Bone marrow (tissue), 2 donors: ENCODE measurements around the gene KCNMA1.

Experiments used
- DNase-seq, 2 donors: peaks; one replicate each; lab custom pipeline; 2025; lab: John Stamatoyannopoulos, UW

KCNMA1 gene

DNA sequence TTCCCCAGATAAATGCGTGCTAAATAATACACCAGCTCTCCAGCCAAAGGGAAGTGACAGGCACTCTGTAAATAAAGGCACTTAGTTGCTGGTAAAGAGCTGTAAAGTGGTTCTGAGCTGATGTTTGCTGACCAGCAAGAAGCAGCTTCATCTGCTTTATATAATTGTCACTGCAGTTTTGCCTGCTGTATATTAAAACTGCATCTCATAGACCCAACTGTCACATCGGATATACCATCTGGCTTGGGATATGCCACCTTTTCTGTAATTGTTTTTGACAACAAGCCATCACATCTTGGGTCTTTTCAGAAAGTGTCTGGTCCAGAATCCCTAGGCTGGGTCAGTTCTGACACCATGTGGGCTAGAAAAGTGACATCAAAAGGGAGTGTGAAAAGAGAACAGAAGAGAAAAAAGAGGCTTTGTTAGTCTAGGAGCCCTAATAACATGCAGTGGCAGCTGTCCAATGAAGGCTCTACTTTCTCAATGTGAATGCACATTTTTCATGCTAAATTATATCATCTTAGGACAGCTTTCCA, 697.6 kb downstream of the KCNMA1 start:
- DNase-seq, result no peak

DNA sequence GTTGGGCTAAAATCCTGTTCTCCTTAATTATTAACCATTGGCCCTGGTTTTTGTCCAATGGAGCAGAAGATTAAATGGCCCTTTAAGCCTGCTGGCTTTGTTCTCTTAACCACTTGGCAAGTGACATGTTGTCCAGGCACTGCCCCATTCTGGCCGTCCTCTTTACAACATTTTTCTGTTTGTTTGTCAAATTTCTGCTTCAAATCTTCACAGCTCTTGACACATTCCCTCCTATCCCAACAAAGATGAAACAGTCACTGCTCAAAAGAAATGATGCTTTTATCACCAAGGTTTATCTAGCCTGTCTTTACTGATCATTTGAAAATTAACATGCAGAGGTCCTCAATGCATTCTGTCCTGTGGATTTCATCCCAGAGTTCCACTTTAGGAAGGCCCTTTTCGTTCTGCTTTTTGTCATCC, 700.4 kb downstream of the KCNMA1 start:
- DNase-seq, result no peak

DNA sequence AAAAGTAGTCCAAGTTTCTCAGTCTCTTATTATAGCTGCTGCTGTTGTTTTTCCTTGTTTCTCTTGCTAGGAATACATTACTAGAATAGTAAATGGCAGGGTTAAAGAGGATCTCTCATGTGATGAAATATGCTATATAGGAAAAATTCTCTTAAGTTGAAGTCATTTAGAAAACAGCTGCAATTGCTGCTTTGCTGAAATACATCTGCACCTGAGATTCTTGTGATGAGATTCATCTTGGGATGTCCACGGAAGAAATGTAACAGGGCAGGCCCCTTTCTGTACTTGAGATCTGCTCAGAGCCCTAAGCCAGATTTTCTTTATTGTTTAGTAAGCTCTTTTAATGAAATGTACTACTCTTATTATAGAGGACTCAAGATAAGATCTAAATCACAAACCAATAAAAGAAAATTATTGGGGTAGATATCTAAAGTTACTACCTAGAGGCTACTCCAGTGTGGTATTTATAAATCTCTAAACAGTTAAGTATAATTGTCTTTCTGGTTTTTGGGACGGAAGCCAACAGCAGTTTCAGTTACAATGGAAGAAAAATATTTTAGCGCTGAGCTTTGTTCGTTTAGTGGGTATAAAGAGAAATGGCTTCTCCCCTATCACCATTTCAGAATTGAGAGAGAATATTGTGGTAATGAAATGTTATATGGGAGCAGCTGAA, 701.5 kb downstream of the KCNMA1 start:
- DNase-seq, result no peak

DNA sequence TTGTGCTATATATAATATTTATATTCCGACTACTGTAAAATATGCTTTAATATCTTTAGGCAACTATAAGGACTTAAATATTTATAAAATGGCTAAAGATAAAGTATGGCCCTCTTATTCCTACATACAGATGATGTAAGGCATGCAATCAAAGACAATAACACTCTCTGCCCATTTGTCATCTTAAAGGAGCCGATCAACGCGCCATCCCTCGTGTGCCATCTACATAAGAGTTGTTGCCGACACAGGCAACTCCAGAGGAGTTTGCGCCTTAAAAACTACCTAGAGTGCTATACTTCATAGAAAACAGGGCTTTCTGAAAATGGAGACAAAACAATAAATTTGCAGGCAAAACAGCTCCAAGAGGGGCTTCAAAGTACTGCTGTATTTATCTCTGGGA, 709.0 kb downstream of the KCNMA1 start:
- DNase-seq, result no peak

DNA sequence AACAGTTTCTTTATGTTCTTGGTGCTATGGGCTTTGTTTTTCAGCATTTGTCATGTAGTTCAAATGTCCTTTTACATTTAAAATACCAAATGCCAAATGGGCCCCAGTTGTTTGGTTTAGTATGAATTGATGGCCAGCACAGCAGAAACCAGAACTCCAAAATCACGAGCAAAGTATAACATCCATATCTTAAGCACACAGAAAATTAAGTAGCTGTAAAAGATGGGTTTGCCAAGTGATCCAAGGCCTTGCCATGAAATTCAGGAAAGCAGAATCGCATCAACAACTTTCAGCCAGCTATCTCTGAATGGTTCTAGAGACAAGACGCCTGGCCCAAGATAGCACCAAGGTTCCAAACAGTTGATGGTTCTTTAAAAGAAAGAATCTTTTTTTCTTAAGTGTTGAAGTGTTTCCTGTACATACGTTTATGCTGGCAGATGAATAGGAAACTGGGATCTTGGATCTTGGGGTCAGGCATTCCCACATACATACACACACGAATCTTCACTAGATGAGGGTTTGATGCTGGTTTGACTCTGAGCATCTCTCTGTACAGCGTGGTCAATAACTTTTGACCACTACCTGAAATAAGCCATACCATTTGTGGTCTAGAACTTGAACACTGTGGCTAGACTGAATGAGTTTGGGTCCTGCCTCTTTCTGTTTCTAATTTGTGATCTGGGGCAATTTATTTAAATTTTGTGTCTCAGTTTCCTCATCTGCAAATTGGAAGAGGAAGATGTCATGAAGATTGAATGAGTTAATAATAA, 711.8 kb downstream of the KCNMA1 start:
- no peak for DNase-seq

DNA sequence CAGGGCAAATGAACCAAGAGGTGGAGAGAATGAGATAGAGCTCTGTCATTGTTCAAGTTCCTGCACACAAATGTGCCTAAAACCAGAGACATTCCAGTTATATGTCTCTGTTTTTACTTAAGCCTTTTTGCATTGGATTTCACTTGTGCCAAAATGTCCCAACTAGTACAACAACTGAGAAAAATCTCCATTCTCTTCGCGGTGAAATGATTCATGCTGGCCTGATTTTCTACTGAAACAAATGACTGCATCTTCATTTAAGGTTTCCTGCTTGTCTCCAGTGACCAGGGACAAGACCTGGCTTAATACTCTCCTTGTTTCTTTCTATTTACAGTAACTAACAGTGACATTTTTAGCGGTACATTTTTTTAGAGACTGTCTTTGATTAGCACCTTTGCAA, 714.9 kb downstream of the KCNMA1 start:
- no peak for DNase-seq

DNA sequence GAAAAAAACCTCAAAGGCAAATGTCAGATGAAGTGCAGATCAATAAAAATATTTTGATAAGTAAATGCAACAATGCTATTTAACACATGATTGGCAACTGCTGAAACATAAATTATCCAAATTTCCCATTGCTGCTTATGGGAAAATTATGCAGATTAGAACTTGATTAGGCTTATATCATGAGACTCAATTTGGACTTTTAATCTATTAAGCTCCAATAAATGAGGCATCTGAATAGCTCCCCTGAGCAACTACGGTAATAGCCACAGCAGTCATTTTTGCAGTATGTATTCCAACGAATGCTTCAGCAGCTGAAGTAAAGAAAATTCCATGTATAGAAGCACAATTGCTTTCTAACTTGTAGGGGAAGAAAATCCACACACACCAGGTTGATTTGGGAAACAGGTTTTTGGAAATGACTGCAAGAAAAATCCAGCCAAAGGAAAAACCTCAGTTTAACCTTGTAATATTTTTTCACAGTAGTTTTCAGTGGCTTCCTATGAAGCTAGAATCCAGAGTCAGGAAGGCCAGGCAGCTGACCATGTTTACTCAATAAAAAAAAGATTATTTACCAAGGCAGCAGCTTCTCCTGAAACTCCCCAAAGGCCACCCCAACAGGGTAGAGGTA, 716.1 kb downstream of the KCNMA1 start:
- DNase-seq, result no peak

DNA sequence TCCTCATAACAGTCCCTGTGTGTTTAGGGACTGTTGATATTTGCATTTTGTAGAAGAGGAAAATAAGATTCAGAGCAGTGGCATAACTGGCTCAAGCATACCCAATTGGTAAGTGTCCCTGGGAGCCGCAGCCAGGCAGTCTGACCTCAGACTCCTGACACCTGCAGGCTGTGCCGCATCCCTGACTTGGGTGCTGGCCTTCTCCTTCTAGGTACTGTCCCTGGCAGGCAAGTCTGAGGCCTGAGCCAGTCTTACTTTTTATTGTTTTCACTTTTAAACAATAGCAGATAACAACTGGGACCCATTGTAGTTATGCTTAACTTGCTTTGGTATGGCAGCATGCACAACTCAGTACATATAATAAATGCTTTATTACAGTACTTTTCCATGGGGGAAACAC, 717.0 kb downstream of the KCNMA1 start:
- DNase-seq, result no peak

DNA sequence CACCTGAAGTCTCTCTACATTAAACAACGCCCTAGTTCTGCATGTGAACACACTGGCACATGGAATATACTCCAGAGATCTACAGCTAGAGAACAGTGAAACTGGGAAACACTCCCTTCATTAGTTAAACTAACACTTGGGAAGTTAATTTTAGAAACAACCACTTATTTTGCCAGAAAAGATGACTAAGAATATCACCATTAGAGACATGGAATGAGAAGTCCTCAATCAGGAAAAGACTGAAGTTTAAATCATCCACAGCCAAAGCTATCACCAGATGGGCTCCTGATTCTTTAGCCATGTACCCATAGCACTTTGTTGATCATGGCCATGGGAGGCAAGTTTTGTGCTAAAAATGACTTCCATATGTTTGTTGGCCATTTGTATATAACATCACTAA, 719.5 kb downstream of the KCNMA1 start:
- no peak for DNase-seq

DNA sequence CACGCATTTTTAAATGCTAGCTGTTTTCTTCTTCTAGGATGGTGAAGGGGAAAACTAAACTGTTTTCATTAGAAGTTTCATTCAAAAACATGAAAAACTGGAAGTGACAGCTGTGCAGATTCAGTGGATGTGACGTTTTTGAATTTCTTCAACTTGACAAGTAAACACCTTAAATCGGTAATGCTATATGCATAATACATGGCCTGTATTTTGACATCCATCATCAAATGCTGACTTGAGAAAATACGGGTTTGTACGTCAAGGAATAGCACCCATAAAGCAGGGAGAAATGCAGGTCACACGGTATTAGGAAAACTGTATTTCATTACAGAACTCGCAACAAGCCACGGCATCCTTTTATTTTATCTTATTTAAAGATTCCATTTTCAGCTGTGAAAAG, 720.5 kb downstream of the KCNMA1 start:
- no peak for DNase-seq

DNA sequence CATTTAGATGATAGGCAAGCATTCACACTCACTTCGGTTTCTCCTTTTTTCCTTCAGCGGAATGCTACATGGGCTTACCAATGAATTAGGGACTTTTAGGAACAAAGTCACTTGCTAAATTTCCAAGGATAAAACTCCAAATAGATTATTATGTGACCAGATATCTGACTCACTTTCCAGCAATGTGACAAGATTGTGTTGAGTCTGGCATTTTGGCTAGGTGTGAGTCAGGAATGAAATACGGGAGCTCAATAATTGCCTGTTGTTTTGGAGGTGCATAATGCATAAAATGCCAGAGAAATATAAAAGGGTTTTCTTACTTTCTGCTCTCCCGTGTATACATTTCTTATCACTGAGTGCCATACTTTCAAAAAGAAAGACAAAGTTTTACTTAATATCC, 721.1 kb downstream of the KCNMA1 start:
- no peak for DNase-seq

DNA sequence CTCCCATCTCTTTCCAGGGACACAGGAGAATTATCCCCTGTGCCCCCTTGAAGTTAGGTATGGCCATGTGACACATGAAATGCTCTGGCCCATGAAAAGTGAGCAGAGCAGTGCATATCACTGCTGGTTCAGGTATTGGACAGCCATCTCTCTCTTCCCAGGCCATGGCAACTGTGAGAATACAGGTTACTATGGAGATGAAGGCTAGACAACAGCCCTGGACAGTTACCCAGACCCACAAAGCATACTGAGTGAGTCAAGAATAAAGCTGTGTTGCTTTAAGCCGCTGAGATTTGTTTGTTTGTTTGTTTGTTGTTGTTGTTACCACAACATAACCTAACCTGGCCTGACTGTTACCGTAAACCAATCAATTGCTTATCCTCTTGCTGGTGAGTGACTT, 722.3 kb downstream of the KCNMA1 start:
- DNase-seq, result no peak

DNA sequence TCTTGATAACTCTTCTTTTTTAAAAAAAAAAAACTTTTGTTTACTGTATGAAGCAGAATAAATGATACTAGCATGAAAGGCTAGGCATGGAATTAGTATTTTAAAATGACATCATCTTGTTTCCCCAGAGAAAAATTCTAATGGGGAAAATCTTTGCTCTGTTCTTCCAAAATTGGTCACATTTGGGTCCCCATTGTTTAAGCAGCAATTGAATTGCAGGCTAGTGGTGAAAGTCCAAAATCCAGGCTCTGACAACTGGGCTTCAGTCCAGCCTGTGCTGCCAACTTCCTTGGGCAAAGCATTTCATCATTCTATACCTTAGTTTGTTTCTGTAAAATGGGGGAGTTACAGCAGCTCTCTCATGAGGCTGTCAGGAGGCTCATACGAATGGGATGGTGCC, 726.4 kb downstream of the KCNMA1 start:
- no peak for DNase-seq

DNA sequence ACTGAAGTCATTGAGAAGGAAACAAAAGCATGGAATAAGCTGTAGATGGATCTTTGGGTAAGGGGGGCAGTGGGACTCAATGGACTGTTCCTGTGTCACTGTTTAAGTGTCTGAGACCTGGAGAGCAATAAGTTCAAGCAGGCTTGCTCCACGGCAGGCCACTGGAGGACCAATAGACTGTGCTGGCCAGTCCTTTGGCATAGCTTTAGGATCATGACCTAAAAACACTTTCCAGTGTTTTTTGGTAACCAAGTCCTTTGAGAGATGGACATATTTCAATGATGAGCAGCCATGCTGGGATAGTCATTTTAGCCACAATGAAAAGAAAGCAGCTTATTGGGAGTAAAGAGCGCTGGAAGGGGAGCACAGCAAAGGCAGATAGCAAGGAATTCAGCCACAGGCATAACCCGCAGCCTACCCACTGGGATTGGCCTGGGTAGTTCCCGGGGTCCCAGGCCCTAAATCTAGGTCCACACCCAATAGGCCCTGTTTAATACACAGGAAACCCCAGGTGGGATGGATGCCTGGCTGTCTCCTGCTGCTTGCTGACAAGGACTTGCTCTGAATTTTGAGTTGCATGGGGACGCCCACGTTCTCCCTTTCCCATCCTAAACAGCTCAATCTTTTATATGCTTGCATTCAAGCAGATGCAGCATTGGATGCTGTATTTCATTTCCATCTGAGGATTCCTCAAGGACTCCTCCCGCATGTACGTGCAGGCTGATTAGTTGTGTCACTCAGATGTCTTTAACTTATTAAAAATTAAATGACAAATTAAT, 727.2 kb downstream of the KCNMA1 start:
- no peak for DNase-seq

DNA sequence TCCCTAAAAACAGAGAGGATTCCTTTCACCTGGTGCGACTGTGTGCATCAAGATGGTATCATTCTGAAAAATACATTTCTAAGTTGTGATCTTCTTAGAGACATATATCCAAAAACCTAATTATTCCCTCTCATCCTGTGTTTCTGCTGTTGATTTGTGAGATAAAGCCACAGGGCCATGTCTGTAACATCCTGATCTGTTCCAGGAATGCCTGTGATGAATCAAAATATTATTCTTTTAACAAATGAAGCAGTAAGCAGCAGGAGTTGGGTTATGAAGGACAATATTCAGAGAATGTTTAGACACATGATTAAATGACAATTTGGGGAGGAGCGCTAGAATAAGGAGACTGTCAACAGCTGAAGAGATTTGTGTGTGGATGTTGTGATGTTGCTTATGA, 731.4 kb downstream of the KCNMA1 start:
- no peak for DNase-seq

DNA sequence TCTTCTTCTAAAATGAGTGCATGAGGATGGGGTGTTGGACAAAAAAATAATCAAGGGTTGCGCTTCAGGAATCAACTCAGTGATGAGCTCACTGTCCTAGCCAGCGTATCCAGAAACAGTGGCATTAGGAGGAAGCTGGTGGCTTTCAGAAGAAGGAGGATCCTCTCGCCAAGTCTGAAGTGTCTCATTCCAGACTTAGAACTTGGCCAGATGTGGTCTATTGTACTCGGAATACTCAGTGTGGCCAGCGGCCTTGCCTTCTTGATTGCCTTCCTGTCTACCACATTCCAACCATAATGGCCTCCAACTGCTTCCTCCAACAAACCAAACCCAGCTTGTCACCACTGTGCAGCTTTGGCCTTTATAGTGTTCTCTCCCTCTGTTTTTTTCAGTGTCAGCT, 732.4 kb downstream of the KCNMA1 start:
- no peak for DNase-seq

DNA sequence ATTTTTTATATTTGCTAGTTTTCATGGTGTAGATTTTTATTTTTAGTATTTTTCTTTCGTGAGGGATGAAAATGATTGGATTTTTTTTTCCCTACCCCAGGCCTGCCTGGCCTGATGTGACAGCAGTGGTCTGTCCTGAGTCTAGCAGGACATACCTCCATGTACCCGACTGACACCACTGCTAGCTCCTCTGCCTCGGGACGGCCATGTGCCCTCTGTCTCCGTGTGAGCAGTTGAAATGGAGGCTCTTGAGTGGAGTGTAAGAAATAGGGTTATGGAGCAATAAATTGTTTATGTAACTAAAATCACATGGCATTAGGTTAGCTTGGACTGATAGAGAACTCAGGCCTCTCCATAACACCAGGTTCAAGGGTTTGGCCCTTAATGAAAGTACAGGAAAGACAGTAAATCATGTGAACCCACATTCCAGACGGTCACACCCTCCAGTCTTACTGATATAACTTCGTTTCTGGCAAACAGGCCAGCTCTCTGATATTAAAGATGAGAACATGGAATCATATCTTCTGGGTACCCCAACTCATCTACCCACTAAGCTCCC, 734.1 kb downstream of the KCNMA1 start:
- no peak for DNase-seq

DNA sequence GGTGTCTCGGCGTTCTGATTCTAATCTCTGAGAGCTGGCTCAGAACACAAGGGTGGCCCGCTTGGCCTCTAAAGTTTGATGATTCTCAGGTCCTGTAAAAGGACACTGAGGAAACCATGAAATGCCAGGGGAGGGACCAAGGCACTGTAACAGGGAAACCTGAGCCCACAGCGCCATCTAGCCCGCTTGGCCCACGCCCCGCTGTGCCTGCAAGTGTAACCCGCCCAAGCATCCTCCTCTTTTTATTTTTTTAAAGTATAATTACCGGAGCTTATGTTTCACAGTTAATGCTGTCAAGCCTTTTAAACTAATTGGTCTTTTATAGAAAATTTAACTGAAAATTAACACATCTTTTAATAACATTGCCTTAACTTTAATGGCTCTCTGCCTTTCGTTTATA, 734.7 kb downstream of the KCNMA1 start:
- no peak for DNase-seq

DNA sequence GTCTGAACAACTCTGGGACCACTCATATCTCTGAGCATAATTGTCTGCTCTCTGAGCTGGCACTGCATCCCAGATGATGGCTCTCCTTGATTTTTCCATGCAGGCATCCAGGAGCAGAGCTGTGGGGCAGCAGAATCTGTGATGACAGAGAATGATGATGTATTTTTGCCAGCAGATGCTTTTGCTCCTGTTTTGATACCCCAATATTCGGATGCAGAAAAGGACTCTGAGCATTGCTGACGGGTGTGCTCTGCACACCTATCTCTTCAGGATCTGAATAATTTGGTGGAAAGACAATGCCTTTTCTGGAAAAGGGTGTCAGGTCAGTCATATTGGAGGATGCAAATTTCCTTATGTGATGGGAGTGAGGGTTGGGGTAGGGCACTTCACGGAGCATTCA, 735.9 kb downstream of the KCNMA1 start:
- DNase-seq, result no peak

DNA sequence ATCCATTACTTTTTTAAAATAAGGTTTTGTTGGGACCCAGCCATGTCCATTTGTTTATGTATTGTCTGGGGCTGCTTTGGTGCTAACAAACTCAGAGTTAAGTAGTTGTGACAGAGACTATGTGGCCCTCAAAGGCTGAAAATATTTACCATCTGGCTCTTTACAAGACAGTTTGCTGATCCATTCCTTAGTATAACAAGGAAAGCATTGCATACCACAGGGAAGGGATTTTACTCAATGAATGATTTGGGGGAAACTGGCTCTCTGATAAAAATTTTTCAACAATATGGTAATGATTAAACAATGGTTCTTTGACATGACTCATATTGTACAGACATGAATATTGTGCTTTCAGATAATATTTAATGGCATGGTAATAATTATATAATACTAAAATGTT, 738.1 kb downstream of the KCNMA1 start:
- no peak for DNase-seq

DNA sequence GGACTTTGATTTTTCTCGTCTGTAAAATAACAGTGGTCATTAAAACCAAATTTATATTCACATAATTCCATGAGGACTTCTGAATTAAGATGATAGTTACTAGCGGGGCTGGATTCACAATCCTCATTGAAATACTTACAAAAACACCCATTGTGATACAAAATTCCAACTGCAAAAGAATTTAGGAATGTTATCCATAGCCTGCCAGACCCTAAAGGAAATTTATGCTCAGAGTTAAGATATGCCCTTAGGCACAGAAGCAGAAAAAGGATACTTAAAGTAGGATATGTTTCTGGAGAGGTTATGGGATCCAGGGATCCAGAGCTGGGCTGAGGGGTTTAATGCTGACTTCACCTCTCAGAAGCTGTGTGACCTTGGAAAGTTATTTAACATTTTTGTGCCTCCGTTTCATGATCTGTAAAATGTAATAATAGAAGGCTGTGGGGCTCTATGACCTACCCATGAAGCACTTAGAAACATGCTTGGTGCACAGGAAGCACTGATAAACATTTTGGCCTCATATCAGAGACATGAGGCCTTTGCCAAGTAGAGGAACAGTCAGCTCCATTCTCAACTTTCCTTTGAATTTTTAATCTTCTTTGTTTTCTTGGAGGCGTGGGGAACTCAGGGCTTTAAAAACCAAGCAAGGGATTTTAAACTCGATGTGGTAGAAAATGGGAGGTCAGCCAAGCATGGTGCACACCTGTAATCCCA, 744.7 kb downstream of the KCNMA1 start:
- no peak for DNase-seq
